KG1 (cell line): ENCODE measurements around the gene ABHD17B.
"Not testable (repeated sequence)": the region's sequence is repeated elsewhere in the genome, so short reads cannot be mapped to it uniquely, and the experiment has no call there.

Source experiments
- DNase-seq: peaks from one replicate; lab custom pipeline; 2025; lab: John Stamatoyannopoulos, UW

Gene ABHD17B

GRCh38 chr9:71915495-71915894, 4.5 kb upstream of the ABHD17B start:
- DNase-seq: no peak

GRCh38 chr9:71911908-71912335, 929 bp upstream of the ABHD17B start:
- no peak for DNase-seq

- DNase-seq: no peak
Measured at GRCh38 chr9:71910650-71911060, 338 bp downstream of the ABHD17B start.

- DNase-seq: peak; percentile 28
Measured at GRCh38 chr9:71909887-71910649, 925 bp downstream of the ABHD17B start.

- no peak for DNase-seq
Measured at GRCh38 chr9:71908825-71909224, 2.2 kb downstream of the ABHD17B start.

- no peak for DNase-seq
Measured at GRCh38 chr9:71904076-71904475, 6.9 kb downstream of the ABHD17B start.

GRCh38 chr9:71901695-71902597, 9.0 kb downstream of the ABHD17B start:
- no peak for DNase-seq

GRCh38 chr9:71898756-71899155, 12.2 kb downstream of the ABHD17B start:
- DNase-seq: not testable (repeated sequence)

- peak; percentile 32 for DNase-seq
Measured at GRCh38 chr9:71897577-71897976, 13.4 kb downstream of the ABHD17B start.

- no peak for DNase-seq
Measured at GRCh38 chr9:71896761-71897160, 14.2 kb downstream of the ABHD17B start.

- no peak for DNase-seq
Measured at GRCh38 chr9:71895955-71896354, 15.0 kb downstream of the ABHD17B start.

- peak; percentile 39 for DNase-seq
Measured at GRCh38 chr9:71895117-71895516, 15.9 kb downstream of the ABHD17B start.

- no peak for DNase-seq
Measured at GRCh38 chr9:71891557-71892189, 19.3 kb downstream of the ABHD17B start.

- DNase-seq: no peak
Measured at GRCh38 chr9:71890042-71890679, 20.8 kb downstream of the ABHD17B start.

GRCh38 chr9:71887362-71887761, 23.6 kb downstream of the ABHD17B start:
- no peak for DNase-seq

GRCh38 chr9:71886541-71886940, 24.5 kb downstream of the ABHD17B start:
- no peak for DNase-seq

GRCh38 chr9:71886015-71886414, 25.0 kb downstream of the ABHD17B start:
- DNase-seq: no peak

GRCh38 chr9:71885467-71885866, 25.5 kb downstream of the ABHD17B start:
- DNase-seq: no peak

GRCh38 chr9:71884005-71884404, 27.0 kb downstream of the ABHD17B start:
- no peak for DNase-seq

GRCh38 chr9:71879644-71880174, 31.3 kb downstream of the ABHD17B start:
- no peak for DNase-seq

- DNase-seq: no peak
Measured at GRCh38 chr9:71878327-71879274, 32.4 kb downstream of the ABHD17B start.
